Stromal cell of bone marrow (primary cell): ENCODE measurements around the gene B3GAT3.
A peak's percentile ranks its signal among the peaks of the same experiment; 100 is the strongest.
"Not testable (repeated sequence)": the region's sequence is repeated elsewhere in the genome, so short reads cannot be mapped to it uniquely, and the experiment has no call there.

Experiments used
- DNase-seq: peaks from one replicate; pipeline ENCODE4 v3.0.0-alpha.2; 2012; ENCODE audit warnings: low read depth

B3GAT3 gene

DNA sequence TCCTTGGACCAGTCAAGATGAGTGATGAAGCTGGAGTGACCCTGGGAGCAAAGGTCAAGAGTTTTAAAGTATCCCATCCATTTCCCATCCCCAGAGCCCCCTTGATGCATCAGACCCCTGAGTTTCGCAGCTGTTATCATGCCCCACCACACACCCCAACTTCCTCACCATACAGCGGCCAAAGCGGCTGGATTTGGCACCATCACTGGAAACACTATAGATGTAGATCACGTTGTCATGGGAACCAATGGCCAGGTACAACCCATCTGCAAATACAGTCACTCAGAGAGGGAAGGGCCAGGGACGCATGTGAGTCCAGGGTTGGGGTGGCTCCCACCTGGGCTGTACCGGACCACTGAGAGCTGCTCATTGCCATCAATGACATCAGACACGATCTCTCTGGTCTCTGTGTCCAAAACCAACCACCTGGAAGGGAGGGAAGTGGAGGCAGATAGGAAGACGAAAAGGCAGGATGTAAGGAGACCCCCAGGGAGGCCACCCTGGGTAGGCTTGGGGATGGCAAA lies 17.9 kb downstream of the B3GAT3 start:
- no peak for DNase-seq

DNA sequence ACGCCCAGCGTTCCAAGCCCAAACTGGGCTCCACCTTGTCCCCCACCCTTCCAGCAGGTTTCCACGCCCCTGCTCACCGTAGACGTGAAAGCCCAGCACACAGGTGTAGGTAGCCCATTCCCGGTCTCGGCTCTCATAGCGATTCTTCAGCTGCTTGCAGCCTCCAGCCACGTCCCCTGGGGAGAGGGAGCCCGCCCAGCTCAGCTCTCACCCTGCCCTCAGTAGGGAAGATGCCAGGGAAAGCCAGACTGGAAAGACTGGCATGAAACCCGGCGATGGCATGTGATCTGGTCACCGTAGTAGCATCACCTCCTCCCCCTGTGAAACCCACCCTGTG lies 18.7 kb downstream of the B3GAT3 start:
- no peak for DNase-seq

DNA sequence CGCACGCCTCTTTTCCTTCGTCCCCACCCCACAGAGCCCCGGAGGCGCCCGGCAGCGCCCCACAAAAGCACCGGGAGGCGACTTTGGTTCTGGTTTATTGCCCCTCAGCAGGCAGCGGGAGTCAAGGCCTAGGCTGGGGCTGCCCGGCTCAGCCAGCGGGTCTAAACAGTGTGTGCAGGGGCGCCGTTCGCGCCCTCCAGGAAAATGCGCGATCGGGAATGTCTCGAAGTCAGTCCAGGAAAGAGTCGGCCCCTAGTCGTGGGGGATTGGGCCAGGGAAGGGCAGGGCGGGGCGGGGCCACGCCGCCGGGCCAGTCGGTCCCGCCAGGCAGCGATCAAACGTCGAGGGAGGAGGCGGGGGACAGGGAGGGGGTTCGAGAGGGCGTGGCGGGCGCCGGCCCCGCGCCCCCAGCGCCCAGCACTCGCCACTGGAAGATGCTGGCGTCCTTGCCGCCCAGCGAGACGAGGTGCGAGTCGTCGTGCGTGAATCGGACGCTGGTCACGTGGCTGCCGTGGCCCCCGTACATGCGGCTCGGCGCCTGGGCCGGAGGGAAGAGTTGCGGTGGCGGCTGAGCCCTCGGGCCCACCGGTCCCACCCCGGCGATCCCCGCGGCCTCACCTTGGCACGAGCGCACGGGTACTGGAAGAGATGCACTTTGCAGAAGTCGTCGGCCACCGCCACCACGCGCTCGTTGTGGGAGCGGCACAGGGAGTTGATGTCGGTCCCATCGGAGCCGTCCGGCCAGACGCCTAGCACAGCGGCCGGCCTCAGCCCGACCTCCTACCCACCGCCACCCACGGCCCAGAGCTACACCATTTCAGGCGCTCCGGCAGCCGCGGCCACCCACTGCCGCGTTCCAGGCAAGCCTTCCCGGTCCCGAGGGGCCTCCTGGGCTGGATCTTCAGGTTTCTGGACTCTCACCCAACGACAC lies 19.4 kb downstream of the B3GAT3 start:
- DNase-seq = peak; percentile 44

DNA sequence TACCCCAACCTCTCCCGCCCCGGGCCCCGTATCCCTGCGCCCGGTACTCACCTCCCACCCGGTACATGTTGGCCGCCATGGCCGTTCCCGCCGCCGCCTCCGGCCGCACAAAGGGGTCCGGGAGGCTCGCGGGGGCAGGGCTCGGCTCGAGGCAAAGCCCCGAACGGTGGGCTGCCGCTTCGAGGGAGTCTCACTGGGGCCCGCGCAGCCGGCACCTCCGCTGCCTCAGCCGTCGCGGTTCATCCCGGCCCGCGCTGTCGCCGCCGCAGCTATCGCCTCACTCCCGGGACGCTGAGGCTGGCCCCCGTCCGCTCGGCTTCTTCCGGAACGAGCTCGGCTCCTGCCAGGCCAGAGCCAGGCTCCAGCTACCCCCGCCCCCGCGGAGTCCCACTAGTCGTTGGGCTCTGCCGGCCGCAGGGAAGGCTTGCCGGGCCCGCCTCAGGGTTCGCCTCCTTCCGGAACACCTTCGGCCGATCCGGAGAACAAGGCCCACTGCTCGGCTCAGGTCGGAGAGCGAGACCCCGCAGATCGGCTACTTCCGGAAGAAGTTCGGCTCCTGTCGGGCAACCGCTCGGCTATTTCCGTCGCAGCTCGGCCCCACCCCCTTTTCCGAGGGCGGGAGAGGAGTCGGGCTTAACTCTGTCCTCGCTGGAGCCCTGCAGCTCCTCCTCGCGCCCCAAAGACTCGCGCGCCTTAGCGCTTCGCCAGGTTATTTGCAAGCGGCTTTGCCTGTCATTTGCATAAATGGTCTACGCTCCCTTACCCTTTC lies 20.2 kb downstream of the B3GAT3 start, which contains the start of gene MTA2:
Gene MTA2, minus strand, starts transcription at position 494 of the 769 bp plus-strand sequence. Its CDS starts 415 bp downstream, at position 79.
- peak; percentile 91 for DNase-seq

DNA sequence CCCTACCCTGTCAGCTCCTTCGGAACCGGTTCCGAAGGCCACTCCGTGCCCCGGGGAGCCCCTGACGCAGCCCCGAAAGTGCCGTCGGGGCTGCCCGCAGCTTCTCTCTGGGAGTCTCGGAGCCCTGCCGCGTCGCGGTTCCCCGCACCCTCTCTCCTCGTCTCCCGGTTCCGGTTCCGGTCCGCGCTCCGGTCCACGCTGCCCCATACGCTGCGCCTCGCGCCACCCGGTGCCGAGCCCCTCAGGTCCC lies 20.7 kb downstream of the B3GAT3 start:
- no peak for DNase-seq

DNA sequence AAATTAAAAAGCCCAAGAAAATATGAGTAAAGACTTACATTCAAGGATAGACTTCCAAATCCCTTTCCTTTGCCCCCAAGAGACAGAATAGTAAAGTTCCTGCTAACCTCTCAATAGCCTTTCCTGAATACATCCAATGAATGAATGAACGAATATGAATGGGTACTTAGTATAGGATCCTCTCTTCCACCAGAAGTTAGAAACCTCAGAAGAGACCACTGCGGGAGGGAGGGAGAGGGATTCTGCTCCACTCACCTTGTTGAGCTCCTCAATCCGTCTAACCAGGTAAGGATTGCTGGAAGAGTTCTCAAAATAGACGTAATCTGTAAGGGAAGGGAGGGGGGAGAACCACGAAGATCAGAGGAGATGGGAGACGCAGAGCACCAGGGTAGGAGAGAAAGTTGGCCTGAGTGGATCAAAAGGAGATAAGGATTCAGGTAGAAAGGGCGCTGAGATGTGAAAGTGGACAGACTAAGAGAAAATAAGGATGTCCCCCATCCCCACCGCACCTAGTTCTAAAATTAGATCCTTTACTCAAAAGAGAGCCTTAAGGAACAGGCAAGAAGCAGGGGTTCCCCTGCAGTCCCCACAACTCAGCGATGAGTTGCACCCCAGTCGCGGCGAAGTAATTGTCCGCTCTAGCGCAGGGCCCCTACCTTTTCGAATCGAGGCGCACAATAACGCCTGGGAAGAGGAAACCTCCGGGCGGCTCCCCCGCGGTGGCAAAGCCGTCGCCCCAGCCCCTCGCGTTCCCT lies 21.2 kb downstream of the B3GAT3 start:
- DNase-seq = no peak

DNA sequence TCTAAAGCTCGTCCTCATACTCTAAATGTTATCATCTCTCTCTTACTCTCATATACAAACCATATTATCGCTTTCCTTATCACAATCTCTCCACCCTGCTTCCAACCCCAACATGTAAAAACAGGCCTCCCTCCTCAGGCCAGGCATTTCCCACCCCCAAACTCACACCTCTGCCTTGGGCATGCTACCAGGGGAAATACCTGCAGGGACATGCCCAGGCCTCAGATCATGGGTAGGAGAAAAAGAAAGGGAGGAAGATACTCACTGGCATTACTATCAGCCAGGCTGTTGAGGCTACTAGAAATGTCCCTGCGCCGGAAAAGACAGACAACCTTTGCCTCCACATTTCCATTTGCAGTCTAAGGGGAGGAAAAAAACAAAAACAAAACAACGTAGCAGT lies 21.9 kb downstream of the B3GAT3 start:
- no peak for DNase-seq

DNA sequence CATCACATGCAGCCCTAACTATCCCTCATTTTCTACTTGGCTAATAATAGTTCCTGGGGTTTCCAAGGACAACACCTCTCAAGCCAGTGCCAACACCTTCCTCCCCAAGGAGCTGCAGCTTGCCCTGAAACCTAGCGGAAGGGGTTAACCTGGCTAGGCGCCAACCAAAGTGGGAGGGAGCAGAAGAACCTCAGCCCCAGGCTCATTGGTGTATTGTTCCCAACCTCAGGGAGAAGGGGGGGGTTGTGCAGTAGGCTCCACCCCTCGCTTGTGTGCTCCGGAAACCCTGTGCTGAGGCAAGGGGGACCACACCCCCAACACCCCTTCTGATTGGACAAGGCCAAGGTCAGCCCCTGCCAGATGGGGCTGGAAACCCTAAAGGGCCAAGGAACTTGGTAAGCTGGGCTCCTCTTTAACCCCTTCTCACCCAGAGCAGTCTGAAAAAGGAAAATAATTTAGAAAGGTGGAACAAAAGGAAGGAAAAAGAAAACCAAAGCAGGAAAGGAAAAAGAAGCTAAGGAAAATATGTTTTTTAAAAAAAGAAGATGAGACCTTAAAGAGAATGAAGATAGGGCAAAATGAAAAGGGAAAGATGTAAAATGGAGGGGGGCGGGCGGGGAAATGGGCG lies 22.6 kb downstream of the B3GAT3 start:
- DNase-seq = peak; percentile 98

DNA sequence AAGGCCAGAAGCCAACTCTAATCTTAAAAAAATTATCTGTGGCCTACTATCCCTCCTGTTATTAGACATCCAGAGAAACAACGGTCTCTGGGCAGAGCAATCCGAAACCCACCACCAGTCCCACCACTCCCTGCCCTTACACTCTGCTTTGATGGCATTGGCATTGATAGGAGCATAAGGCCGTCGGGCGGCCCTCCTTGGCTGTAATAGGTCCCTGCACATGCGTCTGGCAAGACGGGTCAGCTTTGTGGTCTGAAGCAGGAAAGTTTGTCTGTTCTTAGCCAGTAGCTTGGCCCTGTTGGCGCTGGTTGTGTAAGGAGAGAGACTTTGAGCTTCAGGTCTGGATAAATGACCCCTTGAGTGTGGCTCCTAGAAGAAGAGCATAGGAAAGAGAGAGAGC lies 26.7 kb downstream of the B3GAT3 start:
- DNase-seq = no peak

DNA sequence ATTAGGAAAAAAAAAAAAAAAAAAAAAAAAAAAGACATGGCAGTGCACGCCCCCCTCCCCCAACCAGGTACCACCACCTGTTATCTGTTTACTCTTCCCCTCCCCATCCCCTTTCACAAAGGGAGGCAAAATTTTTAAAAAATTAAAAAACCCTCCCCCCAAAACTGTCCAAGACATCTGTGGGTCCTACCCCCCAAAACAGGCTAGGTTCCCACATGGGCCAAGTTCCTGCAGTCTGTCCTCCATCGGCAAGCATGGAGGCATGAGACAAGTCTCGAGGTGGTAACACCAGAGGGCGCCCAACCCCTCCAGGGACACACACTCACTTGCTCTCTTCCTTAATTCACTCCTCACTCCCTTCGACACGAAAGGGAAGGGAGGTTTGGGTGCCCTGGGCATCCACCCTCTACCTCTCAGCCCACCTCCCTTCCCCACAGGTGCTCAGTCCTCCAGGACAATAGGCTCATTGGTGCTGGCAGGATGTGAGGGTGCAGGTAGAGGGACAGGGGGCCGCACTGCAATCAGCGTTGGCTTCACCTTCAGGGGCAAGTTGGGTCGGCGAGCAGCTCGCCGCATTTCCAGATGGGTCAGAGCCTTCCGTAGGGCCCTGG lies 28.2 kb downstream of the B3GAT3 start:
- DNase-seq = peak; percentile 54

DNA sequence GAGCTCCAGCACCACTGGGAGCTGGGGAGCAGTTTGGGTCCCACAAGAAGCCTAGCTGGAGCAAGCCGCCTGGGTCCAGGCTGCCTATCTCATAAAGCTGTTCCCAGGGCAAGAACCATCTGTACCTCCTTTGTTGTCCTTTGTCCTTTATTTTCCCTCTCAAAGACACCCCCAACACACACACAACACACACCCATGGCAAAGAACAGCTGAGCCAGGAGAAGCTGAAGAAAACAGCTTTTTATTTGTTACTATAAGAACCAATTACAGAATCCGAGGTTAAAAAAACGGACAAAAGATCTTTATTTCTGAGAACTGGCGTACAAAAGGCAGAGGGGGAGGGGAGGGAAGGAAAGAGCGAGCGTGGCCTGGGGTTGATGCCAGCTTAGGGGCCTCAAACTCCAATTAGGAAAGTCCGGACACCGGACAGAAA lies 28.8 kb downstream of the B3GAT3 start:
- no peak for DNase-seq

DNA sequence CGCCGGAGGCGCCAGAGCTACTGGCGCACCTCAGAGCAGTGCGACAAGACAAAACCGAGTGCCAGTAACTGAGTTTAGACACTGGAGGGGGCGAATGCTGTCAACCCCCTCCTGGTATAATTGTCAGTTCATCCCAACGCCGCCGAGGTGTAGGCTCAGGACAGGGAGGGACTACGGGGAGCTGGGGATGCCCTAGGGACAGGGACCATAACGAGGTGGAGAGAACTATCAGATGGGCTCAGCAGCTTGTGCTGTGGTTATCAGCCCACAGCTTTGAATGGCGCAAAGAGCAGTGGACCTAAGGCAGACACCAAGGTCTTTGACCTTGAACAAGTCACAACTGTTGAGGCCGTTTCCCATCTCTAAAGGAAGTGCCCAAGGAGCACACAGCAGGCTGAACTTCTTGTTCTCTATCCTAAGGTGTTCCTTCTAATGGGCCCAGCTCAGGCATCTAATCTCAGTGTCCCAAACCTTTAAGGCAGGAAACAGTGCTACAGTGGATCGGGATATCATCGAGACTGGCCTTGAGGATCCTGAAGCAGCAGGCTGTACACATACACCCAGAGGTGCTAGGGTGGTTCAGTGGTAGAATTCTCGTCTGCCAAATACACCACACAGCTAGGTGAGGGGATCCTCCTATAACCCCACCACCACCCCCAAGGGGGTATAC lies 29.5 kb downstream of the B3GAT3 start:
- DNase-seq = no peak

DNA sequence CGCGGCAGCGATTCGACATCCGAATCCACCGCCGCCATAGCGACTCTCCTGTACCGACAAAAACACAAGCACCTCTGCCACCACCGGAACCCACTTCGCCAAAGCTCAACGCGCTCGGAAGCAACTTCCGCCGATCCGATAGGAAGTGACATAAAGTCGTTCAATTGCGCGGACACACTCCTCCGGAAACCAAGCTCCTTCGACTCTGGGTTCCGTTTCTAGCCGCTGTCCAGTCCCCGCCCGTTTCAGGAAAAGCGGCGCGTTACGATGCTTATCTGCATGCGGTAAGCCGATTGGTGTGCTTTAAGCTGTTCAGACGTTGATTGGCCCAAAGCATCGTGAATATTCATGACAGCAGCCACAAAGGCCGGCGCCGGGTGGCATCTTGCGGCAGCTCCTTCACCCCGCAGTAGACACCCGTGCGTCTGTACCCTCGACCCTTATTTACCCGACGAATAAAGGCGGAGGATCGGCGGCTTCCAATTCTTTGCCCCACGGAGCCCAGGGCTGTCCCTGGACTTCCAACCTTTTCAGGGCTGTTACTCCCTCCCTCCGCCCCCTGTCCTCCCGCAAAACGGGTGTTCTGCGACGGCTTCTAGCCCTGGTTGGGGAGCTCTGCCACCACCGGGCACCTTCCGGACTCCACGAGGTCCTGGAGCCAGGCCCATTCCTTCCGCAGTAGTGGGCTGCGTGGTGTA lies 30.2 kb downstream of the B3GAT3 start, which contains the start of gene TUT1:
Gene TUT1, minus strand, starts transcription at position 76 of the 698 bp plus-strand sequence. Its CDS starts 38 bp downstream, at position 38.
- DNase-seq = peak; percentile 98

DNA sequence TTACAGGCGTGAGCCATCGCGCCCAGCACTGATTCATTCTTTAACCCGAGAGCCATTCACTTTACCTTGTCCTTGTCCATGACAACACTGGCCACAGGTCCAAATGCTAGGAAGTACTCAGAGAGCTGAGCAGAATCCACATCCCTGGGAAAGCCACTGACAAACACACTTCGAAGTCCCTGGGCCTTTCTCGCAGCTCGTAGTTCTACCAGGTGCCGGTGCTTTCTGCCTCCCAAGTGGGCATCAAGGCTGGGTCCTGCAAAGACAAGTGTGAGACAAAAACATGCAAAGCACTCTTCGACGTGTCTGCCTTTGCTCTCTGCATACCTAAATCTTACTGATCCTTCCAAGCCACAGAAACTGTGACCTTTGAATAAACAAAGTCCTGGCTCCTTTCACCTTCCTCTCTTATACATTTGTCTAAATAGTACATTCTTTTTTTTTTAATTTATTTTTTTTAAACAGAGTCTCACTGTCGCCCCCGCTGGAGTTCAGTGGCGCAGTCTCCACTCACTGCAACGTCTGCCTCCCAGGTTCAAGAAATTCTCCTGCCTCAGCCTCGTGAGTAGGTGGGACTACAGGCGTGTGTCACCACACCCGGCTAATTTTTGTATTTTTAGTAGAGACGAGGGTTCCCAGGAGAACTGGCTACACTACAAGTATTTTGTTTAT lies 32.7 kb downstream of the B3GAT3 start:
- DNase-seq = no peak

DNA sequence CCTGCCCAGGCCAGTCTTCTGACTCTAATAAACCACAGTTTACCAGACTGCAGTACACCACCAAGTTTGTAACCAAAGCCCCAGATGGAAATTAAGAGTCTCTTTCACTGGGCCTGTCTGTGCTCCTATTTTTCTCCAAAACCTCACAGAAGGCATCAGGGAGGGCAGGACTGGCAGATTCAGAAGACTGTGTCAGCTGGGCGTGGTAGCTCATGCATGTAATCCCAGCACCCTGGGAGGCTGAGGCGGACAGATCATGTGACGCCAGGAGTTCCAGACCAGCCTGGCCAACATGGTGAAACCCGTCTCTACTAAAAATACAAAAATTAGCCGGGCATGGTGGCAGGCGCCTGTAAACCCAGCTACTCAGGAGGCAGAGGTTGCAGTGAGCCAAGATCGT lies 36.4 kb downstream of the B3GAT3 start:
- not testable (repeated sequence) for DNase-seq

DNA sequence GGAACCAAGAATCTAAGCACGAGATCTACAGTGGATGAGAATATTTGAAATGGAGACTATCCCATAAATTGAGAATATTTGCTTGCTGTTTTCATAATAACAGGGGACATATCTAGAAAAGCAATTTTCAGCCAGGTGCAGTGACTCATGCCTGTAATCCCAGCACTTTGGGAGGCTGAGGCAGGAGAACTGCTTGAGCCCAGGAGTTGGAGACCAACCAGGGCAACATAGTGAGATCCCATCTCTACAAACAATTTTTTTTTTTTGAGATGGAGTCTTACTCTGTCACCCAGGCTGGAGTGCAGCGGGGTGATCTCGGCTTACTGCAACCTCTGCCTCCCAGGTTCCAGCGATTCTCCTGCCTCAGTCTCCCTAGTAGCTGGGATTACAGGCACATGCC lies 40.1 kb downstream of the B3GAT3 start:
- not testable (repeated sequence) for DNase-seq

DNA sequence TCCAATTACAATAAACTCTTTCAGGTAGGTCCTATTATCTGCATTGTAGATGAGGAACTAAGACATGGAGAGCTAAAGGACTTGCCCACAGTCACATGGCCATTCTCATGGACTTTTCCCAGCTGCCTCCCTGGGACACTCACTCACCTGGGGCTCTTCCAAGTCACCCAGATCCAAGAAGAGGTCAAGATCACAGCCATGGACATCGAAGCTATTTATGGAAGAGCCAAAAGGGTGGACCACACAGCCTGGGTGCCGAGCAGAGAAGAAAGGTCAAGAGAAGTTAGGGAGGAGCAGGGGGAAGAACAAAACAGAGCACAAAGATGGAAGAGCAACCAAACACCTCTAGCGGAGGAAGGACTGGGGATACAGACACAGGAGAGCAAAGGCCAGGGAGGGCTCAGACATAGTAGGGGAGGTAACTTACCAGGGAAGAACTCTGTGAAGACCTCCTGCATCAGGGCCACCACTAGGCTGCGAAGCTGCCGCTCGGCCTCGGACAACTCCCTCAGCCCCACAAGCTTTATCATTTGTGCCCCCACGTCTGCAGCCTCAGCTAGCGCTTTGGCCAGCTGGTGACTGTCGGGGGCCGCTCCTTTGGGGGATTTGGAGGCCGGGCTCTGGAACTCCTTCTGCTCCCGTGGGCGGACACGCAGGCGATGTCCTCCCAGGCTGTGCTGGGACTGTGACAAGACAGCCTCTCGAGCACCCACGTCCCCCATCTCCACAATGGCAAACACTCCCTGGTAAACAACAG lies 40.6 kb downstream of the B3GAT3 start:
- no peak for DNase-seq

DNA sequence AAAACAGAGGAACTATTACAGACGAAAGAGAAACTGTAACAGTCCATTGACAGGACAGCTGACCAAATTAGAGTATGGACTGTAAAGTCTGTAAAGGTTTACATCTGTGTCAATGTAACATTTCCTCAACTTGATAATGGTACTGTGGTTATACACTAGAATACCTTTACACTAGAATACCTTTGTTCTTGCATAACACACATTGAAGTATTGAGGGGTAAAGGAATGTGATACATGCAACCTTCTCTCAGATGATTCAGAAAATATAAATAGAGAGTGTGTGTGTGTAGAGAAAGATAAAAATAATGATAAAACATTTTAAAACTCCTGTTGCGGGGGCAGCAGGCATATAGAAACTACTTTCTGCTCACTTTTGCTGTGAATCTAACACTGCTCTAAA lies 42.5 kb downstream of the B3GAT3 start:
- DNase-seq = no peak

DNA sequence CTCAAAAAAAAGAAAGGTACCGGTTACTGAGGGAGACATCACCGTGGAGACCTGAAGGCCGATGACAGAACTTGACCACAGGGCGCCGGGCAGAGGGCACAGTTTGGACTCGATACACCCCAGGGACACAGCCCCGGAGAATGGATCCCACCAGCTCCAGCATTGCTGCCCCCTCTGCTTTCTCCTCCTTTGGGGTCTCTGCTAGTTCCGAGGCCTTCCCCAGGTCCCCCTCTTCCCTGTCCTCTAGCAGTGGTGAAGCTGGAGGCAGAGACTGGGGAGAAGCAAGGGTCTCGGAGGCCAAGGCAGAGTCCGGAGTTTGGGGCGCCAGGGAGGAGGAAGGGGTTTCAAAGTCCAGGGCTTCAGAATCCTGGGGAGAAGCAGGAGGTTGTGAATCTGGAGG lies 43.2 kb downstream of the B3GAT3 start:
- DNase-seq = no peak
